ENCODE results near the gene F13A1. TPM values are rescaled to one million over a fixed set of nuclear protein-coding genes. Genes with fewer than 3 reads are reported as not detected.
A peak's percentile ranks its signal among the peaks of the same experiment; 100 is the strongest.

The F13A1 gene
- total and polyA plus RNA-seq, 2 of the 13 experiments (the other 11 are each of a cell fraction or from before 2014, with no cell fraction given): not detected

- TF ChIP-seq HMGXB4 (CRISPR knock-in tag; IDR thresholded peaks at IDR 0.05; ENCODE audit: borderline replicate concordance in 1 of 2, low read depth in 1 of 2): no peak
- TF ChIP-seq DBP (CRISPR knock-in tag; IDR thresholded peaks at IDR 0.05; ENCODE audit: not compliant biosample characterization): no peak
- no peak for TF ChIP-seq NFE2L1 (CRISPR knock-in tag; IDR thresholded peaks at IDR 0.05; ENCODE audit: borderline replicate concordance)
Measured at GRCh38 chr6:6330407-6330806, 9.9 kb upstream of the F13A1 start (continued).

- in situ Hi-C loops (cut with HindIII; ENCODE audit: extremely low pct_ligation_motif_present, low pct_unique_long_range_greater_than_20kb): no loop called here
- TF ChIP-seq TRAFD1 (CRISPR knock-in tag; IDR thresholded peaks at IDR 0.05; ENCODE audit: borderline replicate concordance) (no peak), FOSL2 (CRISPR knock-in tag; IDR thresholded peaks at IDR 0.05) (no peak), CEBPB (IDR thresholded peaks at IDR 0.05; ENCODE audit: borderline replicate concordance, low read depth, low read length) (peak; percentile 1; the same call in 1 of the 2 replicates), FOXC1 (CRISPR knock-in tag; IDR thresholded peaks at IDR 0.05; ENCODE audit: borderline replicate concordance) (no peak), ZHX2 (IDR thresholded peaks at IDR 0.05; ENCODE audit: low read depth) (no peak), ZHX2 (CRISPR knock-in tag; IDR thresholded peaks at IDR 0.05; ENCODE audit: borderline replicate concordance) (no peak), SP5 (CRISPR knock-in tag; IDR thresholded peaks at IDR 0.05; ENCODE audit: borderline replicate concordance, low read depth) (no peak)
Measured at GRCh38 chr6:6328451-6328850, 8.0 kb upstream of the F13A1 start.

More at GRCh38 chr6:6328451-6328850, 8.0 kb upstream of the F13A1 start:
- H2AFZ ChIP-seq (ENCODE audit: low read length): no peak overlapping the region
- no peaks in the 10 kb centered on the region for H3K36me3 ChIP-seq (replicated peaks in 1 of 2; ENCODE audit: control insufficient read depth in 1 of 2, insufficient read depth in 2 of 2, low read length in 2 of 2)
- WGBS (ENCODE audit: low lambda C conversion rate): 0% methylated on average over 3 of the region's 3 CpGs
- no peak overlapping the region for H3K4me2 ChIP-seq (ENCODE audit: low read depth, low read length)
- H3K4me3 ChIP-seq (replicated peaks in 1 of 3; ENCODE audit: insufficient read depth in 1 of 3, low read depth in 2 of 3, low read length in 3 of 3): no peak overlapping the region
- no peak overlapping the region for H3K27ac ChIP-seq (ENCODE audit: extremely low read length, insufficient read depth, low read length)
- peaks cover 0 to 20% of the 10 kb centered on the region in 2 experiments; a peak in 4 of 5 replicates for H3K27me3 ChIP-seq (ENCODE audit: control insufficient read depth in 1 of 2, insufficient read depth in 2 of 2, low read length in 2 of 2)
- no peak overlapping the region for H3K9ac ChIP-seq (ENCODE audit: insufficient read depth, low read depth, low read length)
- ChIA-PET POLR2A (no interaction called here), CTCF (ENCODE audit: low intra/inter-chr PET ratio, low total read pairs) (no interaction called here)
- ATAC-seq: no peak
- no peaks in the 10 kb centered on the region for H3K9me3 ChIP-seq (ENCODE audit: low read length)
- no TSS peak for BruUV-seq (replicated peaks)
- intact Hi-C loops (cut with micrococcal nuclease; ENCODE audit: unreplicated experiment): no loop called here
- H4K20me1 ChIP-seq (ENCODE audit: insufficient read depth, low read length): no peaks in the 10 kb centered on the region
- no peak for FAIRE-seq
- no peaks in the 10 kb centered on the region for H3K79me2 ChIP-seq (ENCODE audit: insufficient read depth, low read length)
- no peak for DNase-seq (ENCODE audit: low spot score)
- no peaks in the 10 kb centered on the region for H3K4me1 ChIP-seq (ENCODE audit: insufficient read depth, low read length)

Data from HepG2 (cell line).